ENCODE measurements around the gene ENTR1.

The ENTR1 gene

GRCh38 chr9:136383436-136383835 is 27.0 kb downstream of the ENTR1 start:
- TF ChIP-seq CTCF (conservative IDR thresholded peaks at IDR 0.05), result no peak
- H3K27ac ChIP-seq, result no peak overlapping the region

- TF ChIP-seq CTCF (conservative IDR thresholded peaks at IDR 0.05), result no peak
- no peak overlapping the region for H3K27ac ChIP-seq
Observed at GRCh38 chr9:136381966-136382513, 28.4 kb downstream of the ENTR1 start.

GRCh38 chr9:136381311-136381710 is 29.1 kb downstream of the ENTR1 start:
- no peak for TF ChIP-seq CTCF (conservative IDR thresholded peaks at IDR 0.05)
- no peak overlapping the region for H3K27ac ChIP-seq

GRCh38 chr9:136380381-136380780 is 30.0 kb downstream of the ENTR1 start:
- no peak overlapping the region for H3K27ac ChIP-seq
- TF ChIP-seq CTCF (conservative IDR thresholded peaks at IDR 0.05), result no peak

GRCh38 chr9:136379891-136380290 is 30.5 kb downstream of the ENTR1 start:
- no peak for TF ChIP-seq CTCF (conservative IDR thresholded peaks at IDR 0.05)
- H3K27ac ChIP-seq, result no peak overlapping the region

- H3K27ac ChIP-seq, result no peak overlapping the region
- TF ChIP-seq CTCF (conservative IDR thresholded peaks at IDR 0.05), result no peak
Observed at GRCh38 chr9:136379401-136379800, 31.0 kb downstream of the ENTR1 start.

- no peak overlapping the region for H3K27ac ChIP-seq
- no peak for TF ChIP-seq CTCF (conservative IDR thresholded peaks at IDR 0.05)
Observed at GRCh38 chr9:136379003-136379287, 31.5 kb downstream of the ENTR1 start.
